Measurements from ENCODE around the gene ZCCHC17. TPM values are rescaled to one million over a fixed set of nuclear protein-coding genes. Genes with fewer than 3 reads are reported as not detected.

The ZCCHC17 gene
- polyA plus RNA-seq, 1 experiment = 72.9 TPM

DNA sequence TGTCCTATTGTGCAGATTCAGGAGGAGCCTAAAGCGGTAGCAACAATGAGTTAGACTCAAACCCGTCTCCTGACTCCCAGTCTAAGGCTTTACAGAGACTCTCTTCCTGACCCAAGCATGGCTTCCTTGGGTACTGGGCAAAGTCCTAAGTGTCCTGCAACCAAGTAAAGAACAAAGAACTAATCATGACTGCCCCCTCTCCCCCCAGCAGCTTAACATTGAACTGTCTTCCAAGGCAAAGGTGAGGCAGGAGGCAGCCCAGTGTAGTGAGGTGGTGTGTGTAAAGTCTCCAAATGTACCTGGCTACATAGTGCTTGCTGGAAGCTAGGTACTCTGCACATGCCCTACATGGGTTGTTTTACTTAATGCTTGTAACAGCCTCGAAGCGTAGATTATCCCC lies 73.7 kb downstream of the ZCCHC17 start:
- DNase-seq (ENCODE audit: low read depth, low spot score) = no peak
- CTCF ChIA-PET = interaction anchor here (0.6 to 1.3 kb wide), 2 partner anchors 24 to 90 kb away, joined by 3 read pairs; no protein-coding TSS in a partner anchor
- POLR2A ChIA-PET = no interaction called here
- H3K9me3 ChIP-seq (ENCODE audit: control insufficient read depth, insufficient read depth, low read length) = no peaks in the 10 kb centered on the region
- no peak overlapping the region for H3K4me3 ChIP-seq (ENCODE audit: low read depth, low read length)
- no peak overlapping the region for H3K27ac ChIP-seq (ENCODE audit: low read depth, low read length)
- TF ChIP-seq, protein P1, sequence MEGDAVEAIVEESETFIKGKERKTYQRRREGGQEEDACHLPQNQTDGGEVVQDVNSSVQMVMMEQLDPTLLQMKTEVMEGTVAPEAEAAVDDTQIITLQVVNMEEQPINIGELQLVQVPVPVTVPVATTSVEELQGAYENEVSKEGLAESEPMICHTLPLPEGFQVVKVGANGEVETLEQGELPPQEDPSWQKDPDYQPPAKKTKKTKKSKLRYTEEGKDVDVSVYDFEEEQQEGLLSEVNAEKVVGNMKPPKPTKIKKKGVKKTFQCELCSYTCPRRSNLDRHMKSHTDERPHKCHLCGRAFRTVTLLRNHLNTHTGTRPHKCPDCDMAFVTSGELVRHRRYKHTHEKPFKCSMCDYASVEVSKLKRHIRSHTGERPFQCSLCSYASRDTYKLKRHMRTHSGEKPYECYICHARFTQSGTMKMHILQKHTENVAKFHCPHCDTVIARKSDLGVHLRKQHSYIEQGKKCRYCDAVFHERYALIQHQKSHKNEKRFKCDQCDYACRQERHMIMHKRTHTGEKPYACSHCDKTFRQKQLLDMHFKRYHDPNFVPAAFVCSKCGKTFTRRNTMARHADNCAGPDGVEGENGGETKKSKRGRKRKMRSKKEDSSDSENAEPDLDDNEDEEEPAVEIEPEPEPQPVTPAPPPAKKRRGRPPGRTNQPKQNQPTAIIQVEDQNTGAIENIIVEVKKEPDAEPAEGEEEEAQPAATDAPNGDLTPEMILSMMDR (IDR thresholded peaks at IDR 0.05; ENCODE audit: low read depth, low read length) = no peak
- H3K27me3 ChIP-seq (ENCODE audit: control insufficient read depth, insufficient read depth, low read length) = no peaks in the 10 kb centered on the region

DNA sequence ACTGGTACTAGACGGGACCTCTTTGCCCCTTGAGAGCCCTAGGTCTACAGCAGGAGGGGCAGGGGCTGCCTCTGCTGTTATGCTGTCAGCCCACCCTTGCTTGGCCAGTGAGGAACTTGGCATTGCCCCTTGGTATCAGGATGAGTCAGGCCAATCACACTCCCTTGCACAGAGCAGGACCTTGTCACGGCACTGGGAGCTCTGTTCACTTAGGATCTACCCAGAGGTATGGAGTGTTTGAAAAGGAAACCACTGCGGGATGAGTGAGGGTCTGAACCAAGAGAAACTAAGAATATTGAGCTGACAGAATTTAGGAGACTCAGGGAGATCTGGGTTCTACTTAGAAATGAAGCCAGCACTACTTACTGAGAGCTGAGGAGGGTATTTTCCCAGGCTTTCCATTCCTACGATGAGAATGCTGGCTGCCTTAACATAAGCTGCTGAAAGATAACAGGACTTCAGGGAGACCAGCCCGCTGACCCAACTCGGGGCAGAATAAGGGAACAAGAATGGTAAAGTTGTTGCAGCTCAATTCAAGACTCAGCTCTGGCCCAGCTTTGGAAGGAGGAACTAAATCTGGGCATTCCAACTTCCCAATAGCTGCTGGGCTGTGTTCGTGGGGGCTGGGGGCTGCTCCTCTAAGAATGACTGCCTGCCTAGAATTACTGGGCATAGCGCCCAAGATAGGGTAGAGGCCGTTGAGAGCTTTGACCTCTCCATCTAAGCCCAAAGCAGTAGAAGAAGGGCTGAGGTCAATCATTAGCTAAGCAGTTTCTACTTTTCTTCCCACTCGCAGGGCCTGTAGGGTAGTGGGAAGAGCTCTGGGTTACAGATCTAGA lies 74.5 kb downstream of the ZCCHC17 start:
- TF ChIP-seq, protein P1 (IDR thresholded peaks at IDR 0.05; ENCODE audit: low read depth, low read length) = no peak
- Histone ChIP-seq H3K9me3 (ENCODE audit: control insufficient read depth, insufficient read depth, low read length) (no peaks in the 10 kb centered on the region), H3K27me3 (ENCODE audit: control insufficient read depth, insufficient read depth, low read length) (no peaks in the 10 kb centered on the region), H3K27ac (ENCODE audit: low read depth, low read length) (no peak overlapping the region), H3K4me3 (ENCODE audit: low read depth, low read length) (no peak overlapping the region)
- POLR2A ChIA-PET = no interaction called here
- CTCF ChIA-PET = interaction anchor here (0.8 to 1.2 kb wide), 3 partner anchors 51 to 188 kb away, joined by 3 to 5 read pairs (median 3); no protein-coding TSS in a partner anchor
- DNase-seq (ENCODE audit: low read depth, low spot score) = no peak

DNA sequence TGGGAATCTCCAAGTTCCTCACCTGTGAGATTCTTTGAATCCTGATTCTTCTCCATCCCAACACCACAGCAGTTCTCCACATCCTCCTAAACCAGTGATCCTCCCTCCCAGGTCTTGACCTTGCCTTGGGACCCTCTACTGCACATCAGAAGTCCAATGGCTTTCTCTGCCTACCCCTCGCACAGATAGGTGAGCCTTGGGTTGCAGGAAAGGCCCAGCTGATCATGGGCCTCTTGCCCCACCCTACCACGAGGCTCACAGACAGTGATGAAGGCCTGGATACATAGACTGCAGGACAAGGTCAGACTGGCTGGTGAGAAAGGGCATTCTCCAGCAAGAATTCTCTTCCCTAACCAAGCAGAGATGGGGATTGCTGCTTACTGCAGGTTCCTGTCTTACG lies 75.2 kb downstream of the ZCCHC17 start:
- ChIA-PET POLR2A (no interaction called here), CTCF (interaction anchor here (1.1 to 1.2 kb wide), 2 partner anchors 177 to 188 kb away, joined by 3 read pairs; no protein-coding TSS in a partner anchor)
- Histone ChIP-seq H3K9me3 (ENCODE audit: control insufficient read depth, insufficient read depth, low read length) (no peaks in the 10 kb centered on the region), H3K27me3 (ENCODE audit: control insufficient read depth, insufficient read depth, low read length) (no peaks in the 10 kb centered on the region), H3K27ac (ENCODE audit: low read depth, low read length) (no peak overlapping the region), H3K4me3 (ENCODE audit: low read depth, low read length) (no peak overlapping the region)
- TF ChIP-seq, protein P1 (IDR thresholded peaks at IDR 0.05; ENCODE audit: low read depth, low read length) = no peak
- no peak for DNase-seq (ENCODE audit: low read depth, low spot score)

DNA sequence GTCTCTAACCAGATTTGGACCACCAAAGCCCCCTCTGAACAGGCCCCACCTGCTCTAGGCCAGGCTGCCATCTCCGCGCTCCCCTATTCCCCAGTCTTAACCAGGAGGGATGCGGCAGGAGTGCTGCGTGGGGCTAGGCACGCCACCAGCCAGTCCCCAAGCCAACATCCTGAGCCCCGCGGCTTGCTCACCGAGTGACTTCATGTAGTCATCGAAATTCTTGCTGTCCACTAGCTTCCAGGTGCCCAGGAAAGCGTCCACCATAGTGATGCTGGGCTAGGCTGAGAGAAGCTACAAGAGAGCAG lies 75.9 kb downstream of the ZCCHC17 start:
- ChIA-PET POLR2A (no interaction called here), CTCF (interaction anchor here (0.6 to 1.6 kb wide), 3 partner anchors 162 to 189 kb away, joined by 5 to 7 read pairs (median 6); no protein-coding TSS in a partner anchor)
- DNase-seq (ENCODE audit: low read depth, low spot score) = no peak
- TF ChIP-seq, protein P1 (IDR thresholded peaks at IDR 0.05; ENCODE audit: low read depth, low read length) = no peak
- Histone ChIP-seq H3K27ac (ENCODE audit: low read depth, low read length) (peak overlapping the region; percentile 70), H3K9me3 (ENCODE audit: control insufficient read depth, insufficient read depth, low read length) (no peaks in the 10 kb centered on the region), H3K27me3 (ENCODE audit: control insufficient read depth, insufficient read depth, low read length) (no peaks in the 10 kb centered on the region), H3K4me3 (ENCODE audit: low read depth, low read length) (peak overlapping the region; percentile 53)
